ENCODE measurements around the gene GRK5.
"Not testable (repeated sequence)": the region's sequence is repeated elsewhere in the genome, so short reads cannot be mapped to it uniquely, and the experiment has no call there.

GRCh38 chr10:119232439-119232838 is 25.1 kb downstream of the GRK5 start:
- TF ChIP-seq POLR2A (IDR thresholded peaks at IDR 0.05); CTCF (IDR thresholded peaks at IDR 0.05 in 4 of 5, conservative IDR thresholded peaks at IDR 0.05 in 1 of 5): not testable (repeated sequence)
